Neural cell (in vitro differentiated cells): Measurements from ENCODE around the gene BEX5.

Source experiments
- CTCF ChIP-seq: fragments of 450-650 bp; IDR thresholded peaks from 2 replicates; pipeline ENCODE4 v1.5.1; 2014; ENCODE audit warnings: antibody characterized with exemption, mild to moderate bottlenecking, moderate library complexity; ENCODE audit not compliant: poor library complexity, severe bottlenecking
- EP300 ChIP-seq: fragments of 450-650 bp; conservative IDR thresholded peaks from 2 replicates; pipeline ENCODE4 v1.6.1; 2014; ENCODE audit warnings: antibody characterized with exemption, mild to moderate bottlenecking, moderate library complexity; ENCODE audit not compliant: poor library complexity, severe bottlenecking
- EZH2 ChIP-seq: fragments of 200-600, 300-800 bp; shearing (Covaris generic), sonication (generic); IDR thresholded peaks from 2 replicates; pipeline ENCODE4 v1.6.1; 2014; ENCODE audit warnings: antibody characterized with exemption, low read length, borderline replicate concordance, mild to moderate bottlenecking; ENCODE audit not compliant: insufficient read depth, poor library complexity, severe bottlenecking
- MXI1 ChIP-seq: fragments of 450-650 bp; conservative IDR thresholded peaks from 2 replicates; pipeline ENCODE4 v1.6.1; 2014; ENCODE audit warnings: antibody characterized with exemption, mild to moderate bottlenecking; ENCODE audit not compliant: poor library complexity, severe bottlenecking
- RAD21 ChIP-seq: fragments of 450-650 bp; conservative IDR thresholded peaks from 2 replicates; pipeline ENCODE4 v1.6.1; 2014; ENCODE audit warnings: antibody characterized with exemption, mild to moderate bottlenecking, moderate library complexity
- REST ChIP-seq: IDR thresholded peaks from 2 replicates; pipeline ENCODE4 v1.6.1; 2012; ENCODE audit warnings: borderline replicate concordance
- TAF1 ChIP-seq: IDR thresholded peaks from 2 replicates; pipeline ENCODE4 v1.6.1; 2012; ENCODE audit warnings: low read depth

GRCh38 chrX:102115748-102116147, 40.0 kb downstream of the BEX5 start:
- TF ChIP-seq EP300 (no peak), CTCF (no peak), EZH2 (no peak), REST (no peak), TAF1 (no peak), RAD21 (no peak), MXI1 (no peak)
